H9 (cell line): ENCODE measurements around the gene ZSWIM1. TPM values are rescaled to one million over a fixed set of nuclear protein-coding genes. Genes with fewer than 3 reads are reported as not detected.
A peak's percentile ranks its signal among the peaks of the same experiment; 100 is the strongest.

Experiments used
- DNase-seq: peaks from one replicate; pipeline ENCODE4 v3.0.0-alpha.2; 2017
- H2AFZ ChIP-seq: one replicate; pipeline ENCODE4 v1.6.1; 2013; ENCODE audit warnings: mild to moderate bottlenecking, low read length, control low read depth, moderate library complexity
- H2AK5ac ChIP-seq: 2 replicates; pipeline ENCODE4 v1.6.1; 2013; ENCODE audit warnings: low read length, control low read depth, mixed read lengths; ENCODE audit not compliant: insufficient read length
- H2BK120ac ChIP-seq: one replicate; pipeline ENCODE4 v1.6.1; 2013; ENCODE audit warnings: low read depth, mild to moderate bottlenecking, low read length, control low read depth, inconsistent platforms; ENCODE audit not compliant: poor library complexity, severe bottlenecking
- H2BK12ac ChIP-seq: 2 replicates; pipeline ENCODE4 v1.6.1; 2013; ENCODE audit warnings: low read length, control low read depth, mixed read lengths, low read depth; ENCODE audit not compliant: insufficient read length
- H2BK15ac ChIP-seq: 2 replicates; pipeline ENCODE4 v1.6.1; 2013; ENCODE audit warnings: low read depth, low read length, control low read depth
- H2BK20ac ChIP-seq: one replicate; pipeline ENCODE4 v1.6.1; 2013; ENCODE audit warnings: low read depth, mild to moderate bottlenecking, low read length, control low read depth, inconsistent platforms; ENCODE audit not compliant: poor library complexity, severe bottlenecking
- H2BK5ac ChIP-seq: 2 replicates; pipeline ENCODE4 v1.6.1; 2013; ENCODE audit warnings: low read length, control low read depth, mixed read lengths; ENCODE audit not compliant: insufficient read length
- H3K14ac ChIP-seq: 2 replicates; pipeline ENCODE4 v1.6.1; 2013; ENCODE audit warnings: low read length, control low read depth; ENCODE audit not compliant: insufficient read depth
- H3K18ac ChIP-seq: 2 replicates; pipeline ENCODE4 v1.6.1; 2013; ENCODE audit warnings: low read depth, mild to moderate bottlenecking, mixed read lengths, low read length, control low read depth; ENCODE audit not compliant: insufficient read length
- H3K23ac ChIP-seq: 2 replicates; pipeline ENCODE4 v1.6.1; 2013; ENCODE audit warnings: low read length, control low read depth, mixed read lengths, low read depth; ENCODE audit not compliant: insufficient read length
- H3K23me2 ChIP-seq: 2 replicates; pipeline ENCODE4 v1.6.1; 2013; ENCODE audit warnings: low read depth, mild to moderate bottlenecking, mixed read lengths, low read length, control low read depth; ENCODE audit not compliant: insufficient read length, poor library complexity, severe bottlenecking
- H3K27ac ChIP-seq: 2 replicates; pipeline ENCODE4 v1.5.1; 2013; ENCODE audit warnings: low read length, control low read depth, mixed read lengths, low read depth; ENCODE audit not compliant: insufficient read length
- H3K27me3 ChIP-seq: 2 replicates; pipeline ENCODE4 v1.6.1; 2013; ENCODE audit warnings: low read length, control low read depth, inconsistent platforms; ENCODE audit not compliant: insufficient read depth
- H3K4ac ChIP-seq: 2 replicates; pipeline ENCODE4 v1.6.1; 2013; ENCODE audit warnings: low read depth, mild to moderate bottlenecking, control low read depth, inconsistent platforms, low read length, moderate library complexity
- H3K4me1 ChIP-seq: 2 replicates; pipeline ENCODE4 v1.6.1; 2013; ENCODE audit warnings: low read length, control low read depth, inconsistent platforms; ENCODE audit not compliant: insufficient read depth
- H3K4me2 ChIP-seq: 2 replicates; pipeline ENCODE4 v1.6.1; 2013; ENCODE audit warnings: low read length, control low read depth, mixed read lengths; ENCODE audit not compliant: insufficient read length, insufficient read depth
- H3K56ac ChIP-seq: 2 replicates; pipeline ENCODE4 v1.6.1; 2013; ENCODE audit warnings: low read depth, mild to moderate bottlenecking, mixed read lengths, low read length, control low read depth; ENCODE audit not compliant: insufficient read length
- H3K79me1 ChIP-seq: 2 replicates; pipeline ENCODE4 v1.6.1; 2013; ENCODE audit warnings: low read depth, mild to moderate bottlenecking, moderate library complexity, low read length, control low read depth, inconsistent platforms; ENCODE audit not compliant: insufficient read depth, poor library complexity, severe bottlenecking
- H3K79me2 ChIP-seq: 2 replicates; pipeline ENCODE4 v1.6.1; 2013; ENCODE audit warnings: low read length, control low read depth, inconsistent platforms; ENCODE audit not compliant: insufficient read depth
- H3K9ac ChIP-seq: 2 replicates; pipeline ENCODE4 v1.6.1; 2013; ENCODE audit warnings: low read length, control low read depth, mixed read lengths; ENCODE audit not compliant: insufficient read length; ENCODE audit errors: extremely low read depth
- H3K9me3 ChIP-seq: one replicate; pipeline ENCODE4 v1.6.1; 2013; ENCODE audit warnings: low read depth, low read length, inconsistent platforms; ENCODE audit not compliant: control insufficient read depth
- H3T11ph ChIP-seq: one replicate; pipeline ENCODE4 v1.6.1; 2013; ENCODE audit warnings: mild to moderate bottlenecking, low read length, control low read depth, inconsistent platforms
- H4K20me1 ChIP-seq: one replicate; pipeline ENCODE4 v1.6.1; 2013; ENCODE audit not compliant: control insufficient read depth, insufficient read length, insufficient read depth
- H4K5ac ChIP-seq: 2 replicates; pipeline ENCODE4 v1.6.1; 2013; ENCODE audit warnings: low read depth, mild to moderate bottlenecking, mixed read lengths, low read length, control low read depth; ENCODE audit not compliant: insufficient read length
- H4K8ac ChIP-seq: replicated peaks from 2 replicates; pipeline ENCODE4 v1.6.1; 2013; ENCODE audit warnings: low read length, control low read depth, mixed read lengths, low read depth; ENCODE audit not compliant: insufficient read length
- H4K91ac ChIP-seq: 2 replicates; pipeline ENCODE4 v1.6.1; 2013; ENCODE audit warnings: low read depth, mild to moderate bottlenecking, moderate library complexity, mixed read lengths, low read length, control low read depth; ENCODE audit not compliant: insufficient read length
- H3K27ac Mint-ChIP-seq, 3 experiments: 2 replicates in 2 of 3; 3 replicates in 1 of 3; pipeline ENCODE4 v1.8.0; 2020 to 2021; ENCODE audit warnings: mixed read lengths in 3 of 3, mild to moderate bottlenecking in 1 of 3, moderate library complexity in 1 of 3
- H3K27me3 Mint-ChIP-seq: 2 replicates; pipeline ENCODE4 v1.8.0; 2021; ENCODE audit warnings: low read depth, mild to moderate bottlenecking, moderate library complexity, mixed read lengths
- H3K36me3 Mint-ChIP-seq, 3 experiments: 2 replicates in 2 of 3; 3 replicates in 1 of 3; pipeline ENCODE4 v1.8.0; 2020 to 2021; ENCODE audit warnings: low read depth in 3 of 3, mixed read lengths in 3 of 3; ENCODE audit not compliant: insufficient read depth in 1 of 3
- H3K4me1 Mint-ChIP-seq, 2 experiments: 2 replicates each; pipeline ENCODE4 v1.8.0; 2020; ENCODE audit warnings: mixed read lengths in 2 of 2
- H3K4me3 Mint-ChIP-seq, 2 experiments: 2 replicates in 1 of 2; 3 replicates in 1 of 2; pipeline ENCODE4 v1.8.0; 2020 to 2021; ENCODE audit warnings: mild to moderate bottlenecking in 2 of 2, mixed read lengths in 2 of 2, moderate library complexity in 1 of 2
- H3K9me3 Mint-ChIP-seq, 2 experiments: 2 replicates in 1 of 2; 3 replicates in 1 of 2; pipeline ENCODE4 v1.8.0; 2020; ENCODE audit warnings: mild to moderate bottlenecking in 2 of 2, mixed read lengths in 2 of 2, moderate library complexity in 1 of 2
- WGBS: extraction: QIAGEN DNeasy Blood & Tissue Kit; methylation state at CpG from one replicate; pipeline ENCODE4 v1.1.7; 2013; ENCODE audit warnings: missing lambda C conversion rate, low lambda C conversion rate, mixed read lengths; ENCODE audit not compliant: insufficient read length; ENCODE audit errors: extremely low coverage; 5-methylcytosine and 5-hydroxymethylcytosine counted together
- total RNA-seq: library from RNA; stranded (reverse); gene quantifications from 2 replicates; pipeline ENCODE4 v1.2.1, GENCODE V29; 2021
- TF ChIP-seq, protein P1 (sequence below): fragments of 200-600 bp; sonication (generic); conservative IDR thresholded peaks from 3 replicates; pipeline ENCODE4 v1.8.0; 2021; ENCODE audit warnings: antibody characterized with exemption, mild to moderate bottlenecking

ZSWIM1 gene
- total RNA-seq, 1 experiment from 2014 or later, result 13.0 TPM

DNA sequence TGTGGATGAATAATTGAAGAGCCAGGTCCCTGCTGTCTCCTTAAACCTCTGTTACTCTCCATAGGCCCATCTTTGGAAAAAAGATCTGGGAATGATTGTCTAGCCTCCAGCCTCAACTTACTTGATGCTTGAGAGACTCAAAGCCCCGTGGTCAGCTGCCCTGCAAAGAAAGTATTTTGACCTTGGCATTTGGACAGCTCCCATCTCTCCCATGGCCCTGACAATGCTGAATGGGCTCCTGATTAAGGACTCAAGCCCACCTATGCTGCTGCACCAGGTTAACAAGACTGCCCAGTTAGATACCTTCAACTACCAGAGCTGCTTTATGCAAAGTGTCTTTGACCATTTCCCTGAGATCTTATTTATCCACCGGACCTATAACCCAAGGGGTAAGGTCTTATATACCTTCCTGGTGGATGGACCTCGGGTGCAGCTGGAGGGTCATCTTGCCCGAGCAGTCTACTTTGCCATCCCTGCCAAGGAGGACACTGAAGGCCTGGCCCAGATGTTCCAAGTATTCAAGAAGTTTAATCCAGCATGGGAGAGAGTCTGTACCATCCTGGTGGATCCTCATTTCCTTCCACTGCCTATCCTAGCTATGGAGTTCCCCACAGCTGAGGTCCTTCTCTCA, 1.6 kb downstream of the ZSWIM1 start:
- Histone ChIP-seq H4K5ac (no peak overlapping the region), H2BK120ac (no peak overlapping the region), H2BK5ac (no peak overlapping the region), H3K79me1 (no peaks in the 10 kb centered on the region), H2AFZ (no peak overlapping the region), H2AK5ac (no peak overlapping the region), H3T11ph (no peak overlapping the region), H3K4me2 (no peak overlapping the region), H3K9ac (no peak overlapping the region), H2BK12ac (no peak overlapping the region), H3K4me1 (no peaks in the 10 kb centered on the region), H3K27me3 (no peaks in the 10 kb centered on the region), H4K8ac (no peak overlapping the region), H2BK15ac (no peak overlapping the region), H3K23ac (no peak overlapping the region), H2BK20ac (no peak overlapping the region), H3K4ac (no peak overlapping the region), H4K20me1 (no peaks in the 10 kb centered on the region), H4K91ac (no peak overlapping the region), H3K18ac (no peak overlapping the region), H3K9me3 (no peaks in the 10 kb centered on the region), H3K27ac (no peak overlapping the region), H3K14ac (no peak overlapping the region), H3K79me2 (peaks cover 5% of the 10 kb centered on the region; the same call in 1 of the 2 replicates), H3K56ac (no peak overlapping the region), H3K23me2 (peaks cover 5% of the 10 kb centered on the region)
- no peak for DNase-seq
- WGBS, result no CpG with 5 or more reads among the region's 4 CpGs
- Mint-ChIP-seq H3K36me3 (peaks cover 17 to 31% (median 24%) of the 10 kb centered on the region in 3 experiments), H3K4me3 (peak overlapping the region; percentile 55 to 72), H3K27ac (no peak overlapping the region; a peak in 1 of 7 replicates), H3K27me3 (no peaks in the 10 kb centered on the region), H3K4me1 (peaks cover 5 to 9% of the 10 kb centered on the region in 2 experiments), H3K9me3 (no peaks in the 10 kb centered on the region; a peak in 1 of 5 replicates)
- TF ChIP-seq, protein P1, sequence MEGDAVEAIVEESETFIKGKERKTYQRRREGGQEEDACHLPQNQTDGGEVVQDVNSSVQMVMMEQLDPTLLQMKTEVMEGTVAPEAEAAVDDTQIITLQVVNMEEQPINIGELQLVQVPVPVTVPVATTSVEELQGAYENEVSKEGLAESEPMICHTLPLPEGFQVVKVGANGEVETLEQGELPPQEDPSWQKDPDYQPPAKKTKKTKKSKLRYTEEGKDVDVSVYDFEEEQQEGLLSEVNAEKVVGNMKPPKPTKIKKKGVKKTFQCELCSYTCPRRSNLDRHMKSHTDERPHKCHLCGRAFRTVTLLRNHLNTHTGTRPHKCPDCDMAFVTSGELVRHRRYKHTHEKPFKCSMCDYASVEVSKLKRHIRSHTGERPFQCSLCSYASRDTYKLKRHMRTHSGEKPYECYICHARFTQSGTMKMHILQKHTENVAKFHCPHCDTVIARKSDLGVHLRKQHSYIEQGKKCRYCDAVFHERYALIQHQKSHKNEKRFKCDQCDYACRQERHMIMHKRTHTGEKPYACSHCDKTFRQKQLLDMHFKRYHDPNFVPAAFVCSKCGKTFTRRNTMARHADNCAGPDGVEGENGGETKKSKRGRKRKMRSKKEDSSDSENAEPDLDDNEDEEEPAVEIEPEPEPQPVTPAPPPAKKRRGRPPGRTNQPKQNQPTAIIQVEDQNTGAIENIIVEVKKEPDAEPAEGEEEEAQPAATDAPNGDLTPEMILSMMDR, result no peak
